Fibroblast of upper back skin (primary cell): ENCODE data around the gene STMND1.

Source experiments
- DNase-seq: peaks from one replicate; pipeline ENCODE4 v3.0.0-alpha.2; 2013

STMND1 gene

DNA sequence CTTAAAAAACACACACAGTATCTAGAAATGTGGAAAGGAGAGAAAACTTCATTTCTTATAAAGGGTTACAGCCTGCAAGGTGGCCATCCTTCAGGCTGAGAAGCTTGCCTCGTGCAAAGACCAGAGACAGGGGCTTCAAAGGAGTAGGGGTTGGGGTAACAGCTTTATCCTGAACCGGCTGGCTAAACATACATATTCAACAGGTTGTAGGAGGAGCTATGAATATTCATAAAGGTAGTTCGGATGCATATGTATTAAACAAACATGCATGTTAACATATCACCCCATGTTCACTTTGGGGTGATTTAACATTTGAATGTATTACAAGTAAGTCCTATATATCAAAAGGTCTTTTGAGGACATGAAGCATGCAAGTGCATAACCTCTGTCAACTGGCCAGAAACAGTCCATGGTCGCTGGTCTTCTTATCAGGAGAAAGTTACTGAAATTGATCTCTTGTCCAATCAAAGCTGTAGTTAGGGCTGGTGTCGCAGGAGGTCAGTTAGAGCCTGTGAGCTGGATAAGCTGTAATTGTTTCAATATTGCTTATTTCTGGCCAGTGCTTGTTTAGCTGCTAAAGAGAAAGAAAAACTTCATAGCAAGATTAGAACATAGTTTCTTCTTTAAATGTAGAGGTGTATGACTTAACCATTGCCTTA is 2.3 kb upstream of the STMND1 start:
- no peak for DNase-seq

DNA sequence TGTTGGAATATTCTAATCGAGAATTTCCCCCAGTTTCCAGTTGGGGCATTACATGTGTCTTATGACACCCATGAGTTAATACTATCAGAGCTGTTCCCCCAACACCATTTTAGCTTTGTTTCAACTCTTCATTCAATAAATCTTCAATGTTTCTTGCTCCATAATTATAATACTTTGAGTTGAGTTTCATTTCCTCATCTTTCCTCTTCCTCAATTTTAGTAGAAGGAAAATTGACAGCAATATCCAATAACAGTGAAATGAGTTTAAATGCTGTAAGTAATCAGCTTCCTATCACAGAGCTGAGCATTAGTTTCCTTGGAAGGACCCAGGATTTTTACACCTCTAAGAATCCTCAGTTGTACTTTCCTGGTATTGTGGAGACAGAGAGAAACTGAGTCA is 1.0 kb upstream of the STMND1 start:
- DNase-seq: no peak

DNA sequence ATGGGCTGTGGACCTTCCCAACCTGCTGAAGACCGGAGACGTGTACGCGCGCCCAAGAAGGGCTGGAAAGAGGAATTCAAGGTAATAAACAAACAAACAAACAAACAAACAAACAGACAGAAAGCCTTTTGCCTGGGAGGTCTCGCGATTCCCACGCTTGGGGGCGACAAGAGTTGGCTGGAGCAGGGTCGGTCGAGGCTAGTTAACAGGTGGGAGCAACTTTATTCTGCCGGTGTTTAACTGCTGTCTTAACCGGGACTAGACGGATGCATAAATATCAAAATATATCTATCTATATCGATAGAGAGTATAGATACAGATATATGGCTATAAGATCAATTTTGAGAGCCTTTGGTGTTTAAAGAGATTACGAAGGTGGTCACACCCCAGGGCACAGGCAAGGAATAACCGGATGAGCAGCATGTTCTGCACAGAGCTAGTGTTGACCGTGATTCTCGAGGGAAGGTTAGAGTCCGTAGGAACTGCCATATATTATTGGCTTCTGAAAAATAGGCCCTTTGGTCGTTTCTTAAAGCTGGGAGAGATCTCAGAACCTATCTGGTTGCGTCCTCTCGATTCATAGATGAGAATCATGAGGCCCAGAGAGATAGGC is 514 bp downstream of the STMND1 start:
- DNase-seq: no peak

DNA sequence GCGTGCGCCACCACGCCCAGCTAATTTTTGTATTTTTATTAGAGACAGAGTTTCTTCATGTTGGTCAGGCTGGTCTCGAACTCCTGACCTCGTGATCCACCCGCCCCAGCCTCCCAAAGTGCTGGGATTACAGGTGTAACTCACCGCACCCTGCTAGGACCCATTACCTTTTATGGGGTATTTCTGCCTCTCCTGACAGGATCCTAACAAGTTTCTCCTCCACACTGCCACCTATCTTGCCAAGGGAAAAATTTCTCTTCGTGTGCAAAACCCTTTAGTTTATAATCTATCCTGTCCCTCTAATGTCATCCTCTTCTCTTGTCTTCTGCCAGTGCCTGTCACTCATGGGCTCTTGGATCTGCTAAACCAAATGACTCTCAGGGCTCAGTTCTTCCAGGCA is 1.9 kb downstream of the STMND1 start:
- no peak for DNase-seq

DNA sequence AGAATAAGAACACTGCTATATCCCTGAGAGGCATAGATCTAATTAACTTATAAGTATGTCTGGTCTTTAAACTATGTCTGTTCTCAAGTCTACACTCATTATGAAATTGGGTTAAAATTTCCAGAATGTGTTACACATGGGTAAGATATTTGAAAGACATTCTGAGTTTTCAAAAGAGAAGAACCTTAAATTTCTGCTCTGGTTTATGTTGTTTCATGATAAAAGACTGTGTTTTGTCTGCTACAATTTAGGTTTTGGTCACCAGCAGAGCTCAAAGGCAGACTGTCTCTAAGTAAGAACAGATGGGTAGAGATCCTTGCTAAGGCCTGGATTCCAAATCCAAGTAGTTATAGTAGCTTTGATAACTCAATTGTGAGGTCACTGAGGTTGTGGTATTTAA is 6.0 kb downstream of the STMND1 start:
- DNase-seq: peak; percentile 79

DNA sequence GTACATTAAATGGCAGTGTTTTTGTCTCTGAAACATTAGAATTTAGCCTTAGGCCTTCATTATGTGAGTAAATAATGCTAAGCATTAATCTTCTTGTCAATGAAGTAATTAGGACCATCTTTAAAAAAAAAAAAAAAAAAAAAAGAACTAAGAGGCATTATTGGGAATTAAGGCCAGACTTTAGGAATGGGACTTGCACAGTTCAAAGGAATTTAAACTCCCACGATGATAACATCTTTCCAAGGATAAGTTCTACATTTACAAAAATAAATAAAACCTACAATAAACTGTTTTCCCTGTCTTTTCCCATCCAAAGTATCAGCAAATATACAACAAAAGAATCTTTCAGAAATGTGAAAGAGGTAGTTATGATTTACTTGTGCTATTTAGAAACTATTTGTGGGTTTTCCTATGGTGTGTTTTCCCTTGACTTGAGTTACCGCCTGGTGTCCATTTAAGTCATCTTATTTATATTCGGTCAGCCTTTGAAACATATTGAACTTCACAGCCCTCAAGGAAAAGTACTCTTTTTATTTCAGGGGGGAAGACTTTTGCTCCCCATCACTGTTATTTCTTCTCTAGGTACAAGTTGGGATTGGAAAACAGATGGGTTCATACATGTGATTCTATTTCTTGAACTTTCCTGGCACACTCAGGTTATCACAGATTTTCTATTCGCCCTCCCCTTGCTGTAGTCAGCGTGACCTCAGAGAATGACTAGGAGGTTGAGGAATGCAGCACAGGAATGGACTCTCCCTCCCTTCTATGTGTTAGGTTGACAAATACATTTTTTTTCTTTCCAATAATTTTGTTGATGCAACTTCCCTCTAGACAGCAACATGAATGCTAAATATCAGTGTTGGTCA is 13.6 kb downstream of the STMND1 start:
- peak; percentile 92 for DNase-seq

DNA sequence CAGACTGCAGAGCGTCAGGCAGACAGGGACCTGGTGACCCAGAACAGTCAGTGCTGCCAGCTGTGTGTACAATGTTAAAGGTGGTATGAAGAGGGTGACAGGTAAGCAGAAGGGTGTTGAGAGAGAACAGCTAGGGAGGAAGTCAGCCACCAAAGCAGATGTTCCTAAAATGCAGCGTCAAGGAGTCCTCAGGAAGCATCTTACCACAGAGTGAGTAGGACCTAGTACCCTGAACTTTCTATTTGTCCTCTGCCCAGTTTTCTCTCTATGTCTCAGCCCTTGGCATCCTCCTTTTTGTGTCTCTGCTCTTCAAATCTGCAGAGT is 14.2 kb downstream of the STMND1 start:
- DNase-seq: no peak

DNA sequence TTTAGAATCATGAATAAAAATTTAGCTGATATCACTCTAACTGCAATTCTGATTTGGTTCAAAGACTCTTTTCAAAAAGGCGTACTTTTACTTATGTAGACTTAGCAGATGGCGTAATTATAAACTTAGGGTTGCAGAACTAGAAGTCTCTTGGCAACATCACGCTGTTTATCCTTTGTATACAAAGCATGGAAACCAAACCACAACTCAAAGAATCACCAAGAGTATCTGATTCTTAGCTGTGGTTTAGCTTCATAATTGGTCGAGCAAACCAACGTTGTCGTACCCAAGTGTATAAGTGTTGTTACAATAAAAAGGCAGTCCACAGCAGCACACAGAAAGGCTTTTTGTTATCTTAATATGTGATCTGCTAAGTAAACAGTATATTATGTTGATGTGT is 18.2 kb downstream of the STMND1 start:
- no peak for DNase-seq

DNA sequence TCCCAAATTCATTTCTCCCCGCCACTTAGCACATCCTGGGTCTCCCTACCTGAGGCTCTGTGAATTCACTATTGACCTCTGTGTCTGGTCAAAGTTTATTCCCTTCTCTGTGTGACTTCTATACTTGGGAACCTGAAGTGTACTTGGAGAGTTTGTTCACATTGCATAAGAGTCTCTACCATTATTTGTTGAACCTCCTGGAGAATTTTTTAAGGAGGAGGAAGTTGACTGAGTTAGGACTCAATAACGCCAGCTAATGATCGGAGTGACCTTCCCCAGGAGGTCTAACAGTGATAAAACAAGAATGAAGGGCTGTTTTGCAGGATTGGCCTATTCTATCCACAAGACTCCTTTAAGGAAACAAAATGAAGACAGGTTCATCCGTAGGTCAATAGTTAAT is 23.6 kb downstream of the STMND1 start:
- DNase-seq: no peak

DNA sequence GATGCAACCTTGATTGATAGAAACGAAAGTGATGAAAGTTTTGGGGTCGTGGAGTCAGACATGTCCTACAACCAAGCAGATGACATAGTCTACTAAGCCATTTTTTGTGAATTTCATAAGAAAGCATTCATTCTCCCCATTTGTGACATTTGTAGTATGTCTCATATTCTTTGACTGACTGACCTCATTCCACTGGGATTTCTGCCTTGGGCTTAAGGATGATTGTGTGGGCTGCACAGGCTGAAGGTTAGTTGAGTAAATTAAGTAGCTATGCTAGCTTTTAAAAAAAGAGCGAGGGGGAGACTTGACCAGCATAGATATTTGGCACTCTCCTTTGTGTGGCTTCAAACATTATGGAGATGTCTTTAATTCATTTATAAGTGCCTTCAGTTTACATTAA is 28.9 kb downstream of the STMND1 start:
- peak; percentile 10 for DNase-seq

DNA sequence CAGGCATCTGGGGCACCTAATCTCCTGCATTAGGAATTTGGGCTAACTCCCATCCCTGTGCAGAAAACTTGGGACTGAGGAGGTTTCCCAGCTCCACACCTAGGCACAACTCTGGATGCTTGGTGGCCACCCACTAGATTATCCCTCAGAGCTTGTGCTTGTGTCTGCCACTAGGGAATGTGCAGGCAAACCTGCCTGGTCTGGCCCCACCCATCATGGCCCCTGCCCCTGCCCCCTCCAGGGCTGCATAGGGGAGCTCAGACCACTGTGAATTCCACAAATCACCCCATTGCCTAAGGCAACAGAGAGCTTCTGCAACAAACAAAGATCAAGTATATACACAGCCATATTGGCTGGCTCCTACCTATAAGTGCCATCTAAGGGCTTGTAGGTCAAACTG is 31.1 kb downstream of the STMND1 start:
- no peak for DNase-seq

DNA sequence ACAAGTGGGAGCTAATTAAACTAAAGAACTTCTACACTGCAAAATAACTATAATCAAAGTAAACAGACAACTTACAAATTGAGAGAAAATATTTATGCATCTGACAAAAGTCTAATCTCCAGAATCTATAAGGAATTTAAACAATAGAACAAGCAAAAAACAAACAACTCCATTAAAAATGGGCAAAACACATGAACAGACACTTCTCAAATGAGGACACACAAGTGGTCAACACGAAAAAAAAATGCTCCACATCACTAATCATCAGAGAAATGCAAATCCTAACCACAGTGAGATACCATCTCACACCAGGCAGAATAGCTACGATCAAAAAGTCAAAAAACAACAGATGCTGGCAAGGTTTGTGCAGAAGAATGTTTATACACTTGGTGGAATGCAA is 36.2 kb downstream of the STMND1 start:
- DNase-seq: no peak

DNA sequence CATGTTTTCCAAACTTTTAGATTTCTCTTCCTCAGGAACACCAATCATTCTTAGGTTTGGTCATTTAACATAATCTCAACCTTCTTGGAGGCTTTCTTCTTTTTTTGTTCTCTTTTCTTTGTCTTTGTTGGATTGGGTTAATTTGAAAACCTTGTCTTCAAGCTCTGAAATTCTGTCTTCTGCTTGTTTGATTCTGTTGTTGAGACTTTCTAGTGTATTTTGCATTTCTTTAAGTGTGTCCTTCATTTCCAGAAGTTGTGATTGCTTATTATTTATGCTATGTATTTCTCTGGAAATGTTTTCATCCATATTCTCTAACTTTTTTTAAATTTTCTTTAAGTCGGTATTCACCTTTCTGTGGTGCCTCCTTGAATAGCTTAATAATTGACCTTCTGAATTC is 42.2 kb downstream of the STMND1 start:
- no peak for DNase-seq

DNA sequence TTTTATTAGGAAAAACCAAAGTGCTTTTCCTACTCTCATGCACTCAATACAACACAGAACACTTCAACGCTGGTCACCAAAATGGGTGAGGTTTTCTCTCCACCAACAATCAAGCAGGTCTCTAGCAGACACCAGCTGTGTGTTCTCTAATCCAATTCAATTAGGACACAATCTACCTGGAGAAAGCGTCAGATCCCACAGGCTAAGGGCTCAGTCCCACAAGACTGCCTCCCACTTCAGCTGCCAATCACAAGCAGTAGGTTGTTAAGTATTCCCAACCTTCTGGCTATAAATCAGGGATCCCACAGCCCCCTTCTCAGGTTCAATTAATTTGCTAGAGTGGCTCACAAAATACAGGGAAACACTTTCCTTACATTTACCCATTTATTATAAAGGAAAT is 47.7 kb downstream of the STMND1 start:
- no peak for DNase-seq

DNA sequence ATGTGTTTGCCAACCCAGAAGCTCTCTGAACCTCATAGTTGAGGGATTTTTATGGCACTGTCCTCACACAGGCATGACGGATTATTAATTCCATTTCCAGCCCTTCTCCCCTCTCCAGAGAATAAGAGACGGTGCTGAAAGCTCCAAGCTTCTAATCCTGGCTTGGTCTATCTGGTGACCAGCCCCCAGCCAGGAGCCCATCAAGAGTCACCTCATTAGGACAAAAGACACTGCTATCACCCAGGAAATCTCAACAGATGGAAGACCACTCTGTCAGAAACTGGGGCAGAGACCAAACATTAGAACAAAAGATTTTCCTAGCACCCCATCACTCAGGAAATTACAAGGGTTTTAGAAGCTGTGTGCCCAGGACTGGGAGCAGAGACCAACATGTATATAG is 48.2 kb downstream of the STMND1 start:
- DNase-seq: no peak

DNA sequence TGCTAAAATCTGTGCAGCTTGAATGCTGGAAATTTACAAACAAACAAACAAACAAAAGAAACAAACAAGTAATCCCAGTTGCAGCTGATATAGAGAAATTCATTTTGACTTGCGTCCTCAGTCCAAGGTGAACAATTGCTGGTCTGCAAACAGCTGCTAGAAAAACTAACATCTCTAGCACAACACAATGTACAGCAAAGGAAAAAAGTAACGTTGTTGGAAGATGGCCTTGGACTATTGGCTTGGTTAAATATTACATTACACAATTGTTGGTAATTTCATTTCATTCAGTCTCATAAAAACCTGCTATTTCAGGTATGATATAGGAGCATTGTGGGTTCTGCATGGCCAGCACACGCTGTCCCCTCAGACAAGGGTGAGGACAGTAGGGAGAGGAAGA is 50.0 kb downstream of the STMND1 start:
- DNase-seq: no peak

DNA sequence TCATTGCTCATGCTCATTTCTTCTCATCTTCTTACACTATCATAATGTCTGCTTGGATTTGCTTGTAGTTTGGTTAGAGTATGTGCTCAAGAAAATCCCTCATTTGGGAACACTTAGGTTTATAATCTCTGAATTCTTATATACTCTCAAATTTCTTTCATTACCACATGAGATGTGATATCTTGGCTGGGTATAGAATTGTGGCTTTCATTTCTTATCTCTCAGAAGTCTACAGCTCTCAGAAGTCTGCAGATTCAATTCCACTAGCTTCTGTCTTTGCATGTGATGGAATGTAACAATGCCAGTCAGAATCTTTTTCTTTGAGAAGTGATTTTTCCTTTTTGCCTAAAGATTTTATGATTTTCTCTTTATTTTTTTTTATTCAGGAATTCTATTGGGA is 50.9 kb downstream of the STMND1 start:
- DNase-seq: no peak

DNA sequence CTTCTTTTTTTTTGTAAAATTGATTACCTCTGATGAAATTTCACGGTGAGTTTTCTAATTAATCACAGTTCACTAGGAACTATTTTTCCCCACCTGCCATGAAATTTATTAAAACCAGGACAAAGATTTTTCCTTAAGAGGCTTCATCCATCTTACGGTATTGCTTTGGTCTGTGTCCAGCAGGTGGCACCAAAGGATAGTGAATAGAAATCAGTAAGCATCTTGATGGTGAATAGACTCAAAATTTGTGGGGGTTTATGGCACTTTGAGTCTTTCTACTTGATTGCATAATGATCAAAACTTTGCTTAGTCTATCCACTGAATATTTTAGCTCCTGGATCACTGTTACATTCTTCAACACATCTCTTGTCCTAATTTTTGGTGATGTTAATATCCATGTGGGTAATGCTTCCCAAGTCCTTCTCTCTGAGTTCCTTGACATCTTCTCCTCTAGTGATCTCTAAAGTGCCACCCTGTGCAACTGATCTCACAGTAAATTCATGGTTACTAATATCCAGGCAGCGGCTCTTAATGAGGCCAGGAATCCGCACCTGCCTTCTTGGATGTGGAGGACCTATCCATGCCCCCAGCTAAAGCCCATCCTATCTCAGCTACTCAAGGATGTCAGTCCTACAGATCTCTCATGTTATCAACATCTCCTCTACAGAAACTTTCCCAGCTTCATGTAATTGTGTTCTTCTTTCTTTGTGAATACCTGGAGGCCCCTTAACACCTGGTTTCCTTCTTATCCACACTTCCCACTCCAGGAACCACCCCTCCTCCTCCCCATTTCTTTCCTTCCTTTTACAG is 54.5 kb downstream of the STMND1 start:
- peak; percentile 86 for DNase-seq

DNA sequence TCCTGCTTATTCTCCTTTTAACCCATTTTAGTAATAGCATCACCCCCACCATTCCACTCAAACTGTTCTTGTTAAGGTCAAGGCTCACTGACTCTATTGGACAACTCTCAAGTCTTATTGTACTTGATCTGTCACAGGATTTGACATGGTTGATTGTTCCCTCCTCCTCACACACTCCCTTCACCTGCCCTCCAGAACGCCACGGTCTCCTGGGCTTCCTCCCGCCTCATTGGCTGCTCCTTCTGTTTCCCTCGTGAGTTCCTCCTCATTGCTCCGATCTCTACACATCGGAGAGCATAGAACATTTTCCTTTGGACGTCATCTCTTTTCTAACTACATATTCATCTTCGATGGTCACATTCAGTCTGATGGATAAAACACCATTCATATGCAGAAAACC is 55.1 kb downstream of the STMND1 start:
- no peak for DNase-seq

DNA sequence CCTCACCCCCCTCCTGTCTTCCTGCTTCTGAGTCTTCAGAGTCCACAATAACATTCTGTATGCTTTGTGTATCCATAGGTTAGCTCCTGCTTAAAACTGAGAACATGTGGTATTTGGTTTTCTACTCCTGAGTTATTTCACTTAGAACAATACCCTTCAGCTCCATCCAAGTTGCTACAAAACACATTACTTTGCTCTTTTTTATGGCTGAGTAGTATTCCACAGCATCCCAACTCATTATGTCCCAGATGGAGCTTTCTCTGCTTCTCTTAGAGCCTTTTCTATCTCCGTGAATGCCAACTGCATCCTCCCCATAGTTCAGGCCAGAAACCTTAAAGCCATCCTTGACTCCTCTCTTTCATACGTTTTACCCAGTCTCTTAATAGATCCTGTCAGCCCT is 55.8 kb downstream of the STMND1 start:
- no peak for DNase-seq

DNA sequence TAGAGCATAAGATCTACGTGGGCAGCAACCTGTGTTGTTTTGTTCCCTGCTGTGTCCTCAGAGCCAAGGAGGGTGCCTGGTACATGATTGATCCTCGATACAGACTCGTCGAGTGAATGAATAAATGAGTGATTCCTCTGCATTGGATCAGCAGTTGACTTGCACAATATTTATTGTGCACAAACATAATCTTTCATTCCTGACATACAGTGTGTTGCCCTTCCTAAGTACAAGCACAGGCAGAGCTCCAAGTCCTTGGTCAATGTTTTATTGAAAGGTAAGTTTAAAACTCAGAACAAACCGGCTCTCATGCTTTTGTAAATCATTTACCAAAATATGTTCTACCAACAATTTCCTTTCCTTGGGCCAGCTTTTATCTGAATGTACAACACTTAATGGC is 57.4 kb downstream of the STMND1 start:
- DNase-seq: no peak

DNA sequence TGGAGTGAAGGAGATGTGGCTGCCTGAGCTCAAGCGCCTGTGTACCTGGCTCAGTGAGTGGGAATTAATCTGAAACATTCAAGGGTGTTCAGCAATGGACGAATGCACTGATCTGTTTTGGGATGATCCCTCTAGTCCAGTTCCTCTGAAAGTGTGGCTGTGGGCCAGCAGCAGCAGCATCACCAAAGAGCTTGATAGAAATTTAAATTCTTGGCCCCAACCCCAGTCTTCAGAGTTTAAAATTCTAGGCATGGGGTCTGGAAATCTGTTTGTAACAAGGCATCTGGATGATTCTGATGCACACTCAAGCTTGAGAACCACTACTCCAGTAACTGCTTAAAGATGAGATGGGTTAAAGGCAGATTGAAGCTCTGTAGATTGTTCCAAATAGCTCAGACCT is 59.2 kb downstream of the STMND1 start:
- peak; percentile 7 for DNase-seq

DNA sequence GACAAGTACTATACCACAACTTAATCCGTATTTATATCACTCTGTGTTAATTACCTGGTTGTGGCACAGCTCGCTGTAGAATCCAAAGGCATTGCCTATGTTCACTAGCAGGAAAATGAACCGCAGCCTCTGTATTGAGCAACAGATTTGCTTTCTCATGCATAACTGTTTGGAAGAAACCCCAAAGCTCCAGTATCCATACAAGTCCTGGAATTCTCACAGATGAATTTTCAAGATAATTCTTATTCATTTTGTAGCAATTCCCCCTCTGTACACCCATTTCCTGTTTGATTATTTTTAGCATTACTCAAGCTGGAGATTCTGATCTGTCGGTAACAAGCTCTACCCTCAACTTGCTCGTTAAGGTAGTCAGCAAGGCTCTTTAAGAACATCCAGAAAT is 63.5 kb downstream of the STMND1 start:
- DNase-seq: peak; percentile 66
